Activated T-helper 1 cell treated with anti-CD3 and anti-CD28 coated beads, Interleukin-12 subunit alpha, Interleukin-12 subunit beta, Interleukin-2, Interleukin-4 antibody, amounts not matched to agents 30 ng/mL and 10 ng/mL and 1 ng/mL, durations not matched to agents 14 hours and 24 hours and 36 hours (primary cell): ENCODE data around the gene FGF22. TPM values are rescaled to one million over a fixed set of nuclear protein-coding genes. Genes with fewer than 3 reads are reported as not detected.
A peak's percentile ranks its signal among the peaks of the same experiment; 100 is the strongest.

Experiments
- DNase-seq: peaks from one replicate; pipeline ENCODE4 v3.0.0; 2021; ENCODE audit warnings: low spot score
- H3K27ac Mint-ChIP-seq: one replicate; pipeline ENCODE4 v1.8.0; 2021; ENCODE audit warnings: mild to moderate bottlenecking, mixed read lengths
- H3K27me3 Mint-ChIP-seq: one replicate; pipeline ENCODE4 v1.8.0; 2022; ENCODE audit warnings: mild to moderate bottlenecking, moderate library complexity, mixed read lengths; ENCODE audit not compliant: insufficient read depth
- H3K36me3 Mint-ChIP-seq: one replicate; pipeline ENCODE4 v1.8.0; 2021; ENCODE audit warnings: low read depth, mixed read lengths
- H3K4me1 Mint-ChIP-seq: one replicate; pipeline ENCODE4 v1.8.0; 2021; ENCODE audit warnings: low read depth, mixed read lengths
- H3K4me3 Mint-ChIP-seq: one replicate; pipeline ENCODE4 v1.8.0; 2021; ENCODE audit warnings: mild to moderate bottlenecking, moderate library complexity, mixed read lengths
- H3K9me3 Mint-ChIP-seq: one replicate; pipeline ENCODE4 v1.8.0; 2021; ENCODE audit warnings: mixed read lengths
- intact Hi-C: fragments of 100-400 bp; cut with micrococcal nuclease; formaldehyde crosslinking; loops from one replicate; pipeline ENCODE4 v1.15.1; 2024
- total RNA-seq: library from RNA; stranded (reverse); gene quantifications from 2 replicates; pipeline ENCODE4 v1.2.3, GENCODE V29; 2022

The FGF22 gene
- total RNA-seq, 1 donor from 2014 or later = not detected

GRCh38 chr19:679418-680286 lies 40.0 kb downstream of the FGF22 start:
- H3K9me3 Mint-ChIP-seq = no peaks in the 10 kb centered on the region
- peaks cover 12% of the 10 kb centered on the region for H3K27me3 Mint-ChIP-seq
- no peaks in the 10 kb centered on the region for H3K36me3 Mint-ChIP-seq
- H3K4me3 Mint-ChIP-seq = peak overlapping the region; percentile 79
- H3K27ac Mint-ChIP-seq = peak overlapping the region; percentile 52
- H3K4me1 Mint-ChIP-seq = no peaks in the 10 kb centered on the region
- intact Hi-C loops = loop anchor here (1.0 to 10.0 kb wide), 10 partner anchors 16 to 565 kb away; partner anchors contain the start of genes ATP5F1D, CDC34, MIDN and POLRMT
- no peak for DNase-seq

GRCh38 chr19:680287-681028 lies 40.8 kb downstream of the FGF22 start:
- Mint-ChIP-seq H3K4me3 (peak overlapping the region; percentile 86), H3K27ac (peak overlapping the region; percentile 99), H3K27me3 (peaks cover 5% of the 10 kb centered on the region), H3K36me3 (no peaks in the 10 kb centered on the region), H3K4me1 (no peaks in the 10 kb centered on the region), H3K9me3 (no peaks in the 10 kb centered on the region)
- intact Hi-C loops = loop anchor here (1.0 to 10.0 kb wide), 10 partner anchors 17 to 564 kb away; partner anchors contain the start of genes ATP5F1D, CDC34, MIDN and POLRMT
- peak; percentile 95 for DNase-seq

DNA sequence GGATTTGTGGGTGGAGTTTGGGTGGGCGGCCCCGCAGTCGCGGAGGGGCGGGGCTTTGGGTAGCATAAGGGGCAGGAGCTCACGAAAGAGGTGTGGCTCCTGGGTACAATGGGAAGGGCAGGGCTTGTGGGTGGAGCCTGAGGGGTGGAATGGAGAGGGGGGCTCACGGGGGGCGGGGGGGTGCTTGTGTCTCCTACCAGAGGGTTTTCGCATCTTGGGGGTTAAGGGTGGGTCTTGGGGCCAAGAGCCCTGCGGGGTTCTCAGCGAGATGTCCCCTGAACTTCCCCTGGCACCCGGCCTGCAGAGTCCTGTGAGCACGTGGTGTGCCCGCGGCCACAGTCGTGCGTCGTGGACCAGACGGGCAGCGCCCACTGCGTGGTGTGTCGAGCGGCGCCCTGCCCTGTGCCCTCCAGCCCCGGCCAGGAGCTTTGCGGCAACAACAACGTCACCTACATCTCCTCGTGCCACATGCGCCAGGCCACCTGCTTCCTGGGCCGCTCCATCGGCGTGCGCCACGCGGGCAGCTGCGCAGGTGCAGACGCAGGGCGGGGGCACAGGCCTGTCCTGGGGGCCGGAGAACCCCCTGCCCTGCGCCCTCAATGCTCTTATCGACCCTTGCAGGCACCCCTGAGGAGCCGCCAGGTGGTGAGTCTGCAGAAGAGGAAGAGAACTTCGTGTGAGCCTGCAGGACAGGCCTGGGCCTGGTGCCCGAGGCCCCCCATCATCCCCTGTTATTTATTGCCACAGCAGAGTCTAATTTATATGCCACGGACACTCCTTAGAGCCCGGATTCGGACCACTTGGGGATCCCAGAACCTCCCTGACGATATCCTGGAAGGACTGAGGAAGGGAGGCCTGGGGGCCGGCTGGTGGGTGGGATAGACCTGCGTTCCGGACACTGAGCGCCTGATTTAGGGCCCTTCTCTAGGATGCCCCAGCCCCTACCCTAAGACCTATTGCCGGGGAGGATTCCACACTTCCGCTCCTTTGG lies 41.6 kb downstream of the FGF22 start:
- Mint-ChIP-seq H3K9me3 (no peaks in the 10 kb centered on the region), H3K4me1 (no peaks in the 10 kb centered on the region), H3K27me3 (peaks cover 3% of the 10 kb centered on the region), H3K4me3 (peak overlapping the region; percentile 86), H3K36me3 (no peaks in the 10 kb centered on the region), H3K27ac (peak overlapping the region; percentile 99)
- DNase-seq = no peak
- intact Hi-C loops = loop anchor here (2.0 to 10.0 kb wide), 3 partner anchors 51 to 563 kb away; partner anchors contain the start of genes ATP5F1D and MIDN

GRCh38 chr19:682678-683320 lies 43.1 kb downstream of the FGF22 start:
- H3K36me3 Mint-ChIP-seq = no peaks in the 10 kb centered on the region
- intact Hi-C loops = loop anchor here (5.0 to 10.0 kb wide), 2 partner anchors 50 to 562 kb away; partner anchors contain the start of genes ATP5F1D and MIDN
- H3K4me3 Mint-ChIP-seq = no peak overlapping the region

DNA sequence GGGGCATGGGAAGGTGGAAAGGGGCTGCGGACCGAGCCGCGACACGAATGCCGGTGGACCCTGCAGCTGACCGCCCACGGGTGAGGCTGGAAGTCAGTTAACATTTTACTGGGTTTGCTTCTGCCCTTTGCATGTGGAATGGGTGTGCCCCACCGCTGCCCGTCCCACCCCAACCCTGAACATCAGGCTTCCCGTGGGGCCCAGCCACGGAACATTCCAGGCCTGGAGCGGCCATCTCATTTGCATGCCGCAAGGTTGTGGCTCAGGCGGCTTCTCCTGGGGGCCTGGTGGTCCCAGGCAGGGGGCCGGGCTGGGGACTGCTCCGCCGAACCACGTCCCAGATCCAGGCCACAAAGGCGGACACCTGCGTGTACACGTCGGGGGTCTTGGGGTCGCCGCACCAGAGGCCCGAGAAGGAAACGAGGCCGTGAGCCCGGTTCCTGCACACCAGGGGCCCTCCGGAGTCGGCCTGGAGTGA lies 45.8 kb downstream of the FGF22 start:
- Mint-ChIP-seq H3K9me3 (no peaks in the 10 kb centered on the region), H3K4me1 (no peaks in the 10 kb centered on the region), H3K27me3 (no peaks in the 10 kb centered on the region), H3K36me3 (no peaks in the 10 kb centered on the region), H3K4me3 (no peak overlapping the region), H3K27ac (no peak overlapping the region)
- intact Hi-C loops = loop anchor here (10.0 kb wide), 1 partner anchor 559 kb away; the partner anchor contains the start of genes ATP5F1D and MIDN
- no peak for DNase-seq

More at GRCh38 chr19:682678-683320, 43.1 kb downstream of the FGF22 start:
- Mint-ChIP-seq H3K27ac (no peak overlapping the region), H3K4me1 (no peaks in the 10 kb centered on the region), H3K27me3 (no peaks in the 10 kb centered on the region), H3K9me3 (no peaks in the 10 kb centered on the region)
- no peak for DNase-seq

DNA sequence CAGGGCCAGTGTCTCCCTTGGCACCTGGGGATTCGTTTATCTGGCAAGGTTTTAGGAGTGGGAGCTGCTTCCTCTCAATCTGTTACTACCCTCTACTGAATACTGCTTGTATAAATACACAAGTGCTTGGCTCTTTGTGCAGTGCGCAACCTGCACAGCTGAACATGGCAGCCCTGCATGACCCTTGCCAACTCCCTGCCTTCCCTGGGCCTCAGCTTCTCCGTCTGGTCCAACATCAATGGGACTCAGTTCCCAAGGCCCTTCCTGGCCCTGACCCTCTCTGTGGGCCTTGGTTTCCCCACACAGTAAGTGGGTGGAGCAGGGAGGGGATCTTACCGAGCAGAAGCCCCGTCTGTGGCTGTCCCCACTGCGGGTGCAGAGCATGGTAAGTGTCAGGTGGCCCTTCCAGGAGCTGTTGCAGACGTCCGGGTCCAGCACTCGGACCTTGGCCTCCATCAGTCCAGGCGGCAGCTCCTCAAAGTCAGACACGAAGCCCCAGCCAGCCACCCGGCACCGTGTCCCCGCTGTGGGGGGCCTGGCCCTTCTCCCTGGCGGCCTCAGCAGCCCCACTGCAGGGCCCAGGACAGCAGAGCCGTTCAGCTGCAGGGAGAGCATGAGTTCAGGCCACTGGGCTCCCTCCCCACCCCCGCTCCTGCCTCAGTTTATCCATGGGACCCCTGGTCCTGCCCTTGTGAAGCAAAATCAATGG lies 47.1 kb downstream of the FGF22 start:
- Mint-ChIP-seq H3K27me3 (no peaks in the 10 kb centered on the region), H3K4me1 (no peaks in the 10 kb centered on the region), H3K27ac (no peak overlapping the region), H3K4me3 (no peak overlapping the region), H3K36me3 (no peaks in the 10 kb centered on the region), H3K9me3 (no peaks in the 10 kb centered on the region)
- DNase-seq = no peak
- intact Hi-C loops = loop anchor here (10.0 kb wide), 1 partner anchor 558 kb away; the partner anchor contains the start of genes ATP5F1D and MIDN

GRCh38 chr19:687569-688166 lies 48.0 kb downstream of the FGF22 start:
- Mint-ChIP-seq H3K27me3 (no peaks in the 10 kb centered on the region), H3K36me3 (no peaks in the 10 kb centered on the region), H3K27ac (no peak overlapping the region), H3K4me1 (no peaks in the 10 kb centered on the region), H3K4me3 (no peak overlapping the region), H3K9me3 (no peaks in the 10 kb centered on the region)
- DNase-seq = no peak
- intact Hi-C loops = loop anchor here (10.0 kb wide), 1 partner anchor 557 kb away; the partner anchor contains the start of genes ATP5F1D and MIDN

GRCh38 chr19:688214-688613 lies 48.5 kb downstream of the FGF22 start:
- H3K27me3 Mint-ChIP-seq = no peaks in the 10 kb centered on the region
- H3K36me3 Mint-ChIP-seq = no peaks in the 10 kb centered on the region
- DNase-seq = no peak
- no peak overlapping the region for H3K27ac Mint-ChIP-seq
- H3K4me3 Mint-ChIP-seq = no peak overlapping the region
- no peaks in the 10 kb centered on the region for H3K4me1 Mint-ChIP-seq
- no peaks in the 10 kb centered on the region for H3K9me3 Mint-ChIP-seq
- intact Hi-C loops = loop anchor here (10.0 kb wide), 1 partner anchor 557 kb away; the partner anchor contains the start of genes ATP5F1D and MIDN

DNA sequence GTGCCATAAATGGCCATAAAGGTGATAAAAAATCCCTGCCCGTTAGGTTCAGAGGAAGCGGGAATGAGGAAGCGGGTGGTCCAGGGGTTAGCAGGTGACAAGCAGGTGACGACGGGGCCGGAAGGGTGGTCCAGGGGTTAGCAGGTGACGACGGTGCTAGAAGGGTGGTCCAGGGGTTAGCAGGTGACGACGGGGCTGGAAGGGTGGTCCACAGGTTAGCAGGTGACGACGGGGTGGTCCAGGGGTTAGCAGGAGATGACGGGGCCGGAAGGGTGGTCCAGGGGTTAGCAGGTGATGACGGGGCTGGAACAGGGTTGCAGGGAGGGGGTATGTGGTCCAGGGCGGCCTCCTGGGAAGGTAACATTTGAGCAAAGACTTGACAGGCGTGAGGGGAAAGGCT lies 49.3 kb downstream of the FGF22 start:
- Mint-ChIP-seq H3K4me3 (no peak overlapping the region), H3K36me3 (no peaks in the 10 kb centered on the region), H3K27me3 (no peaks in the 10 kb centered on the region), H3K27ac (no peak overlapping the region), H3K9me3 (no peaks in the 10 kb centered on the region), H3K4me1 (no peaks in the 10 kb centered on the region)
- intact Hi-C loops = loop anchor here (10.0 kb wide), 1 partner anchor 556 kb away; the partner anchor contains the start of genes ATP5F1D and MIDN
- DNase-seq = no peak

DNA sequence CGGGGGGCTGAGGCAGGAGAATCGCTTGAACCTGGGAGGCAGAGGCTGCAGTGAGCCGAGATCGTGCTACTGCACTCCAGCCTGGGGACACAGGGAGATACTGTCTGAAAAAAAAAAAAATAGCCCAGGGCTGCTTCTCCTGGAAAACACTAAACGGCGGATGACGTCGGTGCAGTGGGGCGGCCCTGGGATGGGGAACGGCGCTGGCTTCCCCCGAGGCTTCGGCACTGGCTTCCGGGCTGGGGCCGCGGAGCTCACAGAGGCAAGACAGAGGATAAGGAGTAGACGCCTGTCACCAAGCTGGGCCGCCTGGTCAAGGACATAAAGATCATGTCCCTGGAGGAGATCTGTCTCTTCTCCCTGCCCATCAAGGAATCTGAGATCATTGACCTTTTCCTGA lies 50.5 kb downstream of the FGF22 start:
- Mint-ChIP-seq H3K27ac (no peak overlapping the region), H3K36me3 (no peaks in the 10 kb centered on the region), H3K4me3 (no peak overlapping the region), H3K9me3 (no peaks in the 10 kb centered on the region), H3K27me3 (peaks cover 7% of the 10 kb centered on the region), H3K4me1 (no peaks in the 10 kb centered on the region)
- no peak for DNase-seq
- intact Hi-C loops = no loop called here
